Astrocyte (in vitro differentiated cells and primary cell): ENCODE data around the gene KRT75. TPM values are rescaled to one million over a fixed set of nuclear protein-coding genes. Genes with fewer than 3 reads are reported as not detected.

Source experiments
- DNase-seq: peaks from one replicate; pipeline ENCODE4 v3.0.0-alpha.2; 2010; ENCODE audit warnings: low read depth
- FAIRE-seq: peaks from 2 replicates; lab custom pipeline; 2011; peaks lifted over from hg19 to GRCh38; lab: Jason Lieb, UNC
- H2AFZ ChIP-seq: 2 replicates; pipeline ENCODE4 v1.6.0; 2012; ENCODE audit warnings: low read depth, low read length, inconsistent platforms
- H3K27ac ChIP-seq: 2 replicates; pipeline ENCODE4 v1.5.1; 2011; ENCODE audit warnings: low read depth, low read length, inconsistent platforms
- H3K27me3 ChIP-seq: 2 replicates; pipeline ENCODE4 v1.6.0; 2011; ENCODE audit warnings: low read length, inconsistent platforms; ENCODE audit not compliant: insufficient read depth
- H3K36me3 ChIP-seq: 2 replicates; pipeline ENCODE4 v1.5.1; 2011; ENCODE audit warnings: low read length, inconsistent platforms; ENCODE audit not compliant: insufficient read depth
- H3K4me1 ChIP-seq: 2 replicates; pipeline ENCODE4 v1.5.1; 2011; ENCODE audit warnings: low read length, inconsistent platforms; ENCODE audit not compliant: insufficient read depth
- H3K4me2 ChIP-seq: 2 replicates; pipeline ENCODE4 v1.6.0; 2012; ENCODE audit warnings: low read length, inconsistent platforms
- H3K4me3 ChIP-seq: 2 replicates; pipeline ENCODE4 v1.5.1; 2011; ENCODE audit warnings: low read depth, mild to moderate bottlenecking, low read length, inconsistent platforms; ENCODE audit not compliant: insufficient read depth
- H3K79me2 ChIP-seq: 2 replicates; pipeline ENCODE4 v1.6.0; 2012; ENCODE audit warnings: mild to moderate bottlenecking, low read length, inconsistent platforms; ENCODE audit not compliant: insufficient read depth
- H3K9ac ChIP-seq: 2 replicates; pipeline ENCODE4 v1.6.0; 2012; ENCODE audit warnings: mild to moderate bottlenecking, low read length, inconsistent platforms
- H3K9me3 ChIP-seq: 2 replicates; pipeline ENCODE4 v1.5.1; 2012; ENCODE audit warnings: low read depth, mild to moderate bottlenecking, low read length, inconsistent platforms; ENCODE audit not compliant: insufficient read depth
- H4K20me1 ChIP-seq: 2 replicates; pipeline ENCODE4 v1.6.0; 2012; ENCODE audit warnings: low read length, inconsistent platforms; ENCODE audit not compliant: insufficient read depth
- H3K27ac Mint-ChIP-seq: one replicate; pipeline ENCODE4 v1.8.0; 2021; ENCODE audit warnings: mild to moderate bottlenecking, mixed read lengths; ENCODE audit not compliant: unreplicated experiment
- H3K27me3 Mint-ChIP-seq: one replicate; pipeline ENCODE4 v1.8.0; 2021; ENCODE audit warnings: low read depth, mixed read lengths; ENCODE audit not compliant: unreplicated experiment
- H3K36me3 Mint-ChIP-seq: one replicate; pipeline ENCODE4 v1.8.0; 2021; ENCODE audit warnings: low read depth, mixed read lengths; ENCODE audit not compliant: unreplicated experiment
- H3K4me1 Mint-ChIP-seq: one replicate; pipeline ENCODE4 v1.8.0; 2021; ENCODE audit warnings: low read depth, mixed read lengths; ENCODE audit not compliant: unreplicated experiment
- H3K4me3 Mint-ChIP-seq: one replicate; pipeline ENCODE4 v1.8.0; 2021; ENCODE audit warnings: mild to moderate bottlenecking, moderate library complexity, mixed read lengths; ENCODE audit not compliant: unreplicated experiment
- H3K9me3 Mint-ChIP-seq: one replicate; pipeline ENCODE4 v1.8.0; 2021; ENCODE audit warnings: mild to moderate bottlenecking, mixed read lengths; ENCODE audit not compliant: unreplicated experiment
- CTCF ChIP-seq: IDR thresholded peaks from 2 replicates; pipeline ENCODE4 v1.5.1; 2011; ENCODE audit warnings: low read depth, mild to moderate bottlenecking, inconsistent platforms, low read length, moderate library complexity; ENCODE audit not compliant: insufficient read depth
- EZH2 ChIP-seq: IDR thresholded peaks from 2 replicates; pipeline ENCODE4 v1.6.1; 2012; ENCODE audit warnings: mild to moderate bottlenecking, low read length, inconsistent platforms; ENCODE audit not compliant: insufficient read depth
- total RNA-seq: library from RNA; stranded (reverse); gene quantifications from 2 replicates; pipeline ENCODE4 v1.2.1, GENCODE V29; 2021

Gene KRT75
- total RNA-seq, 1 donor from 2014 or later = not detected

DNA sequence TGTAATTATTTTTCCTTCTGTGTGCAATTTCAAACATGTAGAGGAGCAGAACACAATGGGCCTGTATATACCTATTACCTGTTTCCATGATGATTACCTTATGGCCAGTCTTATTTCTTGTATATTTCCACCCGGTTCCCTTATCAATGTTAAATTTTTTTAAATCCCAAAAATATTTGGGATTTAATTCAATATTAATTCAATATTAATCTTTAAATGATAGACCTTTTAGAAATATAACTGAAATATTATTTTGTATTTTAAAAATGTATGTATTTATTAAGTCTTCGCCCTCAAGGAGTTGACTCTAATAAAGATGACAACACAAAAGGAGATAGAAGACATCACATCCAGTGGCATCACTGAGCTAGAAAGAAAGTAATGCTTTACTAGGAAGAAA is 40.0 kb upstream of the KRT75 start:
- no peak for DNase-seq
- Mint-ChIP-seq H3K36me3 (no peaks in the 10 kb centered on the region), H3K9me3 (peaks cover 4% of the 10 kb centered on the region), H3K4me3 (no peak overlapping the region), H3K27ac (no peak overlapping the region), H3K4me1 (no peaks in the 10 kb centered on the region), H3K27me3 (peaks cover 10% of the 10 kb centered on the region)
- no peaks in the 10 kb centered on the region for H4K20me1 ChIP-seq
- no peak overlapping the region for H3K27ac ChIP-seq
- H3K9ac ChIP-seq = no peak overlapping the region
- H3K4me2 ChIP-seq = no peak overlapping the region
- no peaks in the 10 kb centered on the region for H3K4me1 ChIP-seq
- no peaks in the 10 kb centered on the region for H3K79me2 ChIP-seq
- no peak for FAIRE-seq
- no peak for TF ChIP-seq EZH2
- no peak for TF ChIP-seq CTCF
- H3K27me3 ChIP-seq = peaks cover 2% of the 10 kb centered on the region
- H3K4me3 ChIP-seq = no peak overlapping the region
- no peaks in the 10 kb centered on the region for H3K9me3 ChIP-seq
- H2AFZ ChIP-seq = no peak overlapping the region
- no peaks in the 10 kb centered on the region for H3K36me3 ChIP-seq

GRCh38 chr12:52473768-52474167 is 39.6 kb upstream of the KRT75 start, which contains the start of gene KRT6C:
TSS of gene KRT6C (minus strand) at chr12:52473805. CDS start at chr12:52473737, 68 bp downstream.
- no peak for FAIRE-seq
- H3K79me2 ChIP-seq = no peaks in the 10 kb centered on the region

More at GRCh38 chr12:52473768-52474167, 39.6 kb upstream of the KRT75 start, which contains the start of gene KRT6C:
- H3K4me2 ChIP-seq = no peak within 1 kb of the TSS
- H3K4me1 ChIP-seq = no peaks in the 10 kb centered on the region
- H3K9me3 ChIP-seq = no peaks in the 10 kb centered on the region
- Mint-ChIP-seq H3K4me1 (no peaks in the 10 kb centered on the region), H3K27me3 (peaks cover 11% of the 10 kb centered on the region), H3K9me3 (peaks cover 4% of the 10 kb centered on the region), H3K4me3 (no peak within 1 kb of the TSS), H3K36me3 (no peaks in the 10 kb centered on the region), H3K27ac (no peak within 1 kb of the TSS)
- no peaks in the 10 kb centered on the region for H4K20me1 ChIP-seq
- H3K4me3 ChIP-seq = no peak within 1 kb of the TSS
- DNase-seq = no peak
- H3K27me3 ChIP-seq = peaks cover 2% of the 10 kb centered on the region
- H3K36me3 ChIP-seq = no peaks in the 10 kb centered on the region
- TF ChIP-seq CTCF (no peak), EZH2 (no peak)
- H2AFZ ChIP-seq = no peak within 1 kb of the TSS
- no peak within 1 kb of the TSS for H3K9ac ChIP-seq
- no peak within 1 kb of the TSS for H3K27ac ChIP-seq
